GM18858 (cell line): ENCODE measurements around the gene GDAP2.
"Not testable (repeated sequence)": the region's sequence is repeated elsewhere in the genome, so short reads cannot be mapped to it uniquely, and the experiment has no call there.

Experiments
- ATAC-seq: cut with Tn5 transposase; IDR thresholded peaks from one replicate; pipeline ENCODE4 v1.9.1; 2021; ENCODE audit not compliant: unreplicated experiment

The GDAP2 gene, protein sequence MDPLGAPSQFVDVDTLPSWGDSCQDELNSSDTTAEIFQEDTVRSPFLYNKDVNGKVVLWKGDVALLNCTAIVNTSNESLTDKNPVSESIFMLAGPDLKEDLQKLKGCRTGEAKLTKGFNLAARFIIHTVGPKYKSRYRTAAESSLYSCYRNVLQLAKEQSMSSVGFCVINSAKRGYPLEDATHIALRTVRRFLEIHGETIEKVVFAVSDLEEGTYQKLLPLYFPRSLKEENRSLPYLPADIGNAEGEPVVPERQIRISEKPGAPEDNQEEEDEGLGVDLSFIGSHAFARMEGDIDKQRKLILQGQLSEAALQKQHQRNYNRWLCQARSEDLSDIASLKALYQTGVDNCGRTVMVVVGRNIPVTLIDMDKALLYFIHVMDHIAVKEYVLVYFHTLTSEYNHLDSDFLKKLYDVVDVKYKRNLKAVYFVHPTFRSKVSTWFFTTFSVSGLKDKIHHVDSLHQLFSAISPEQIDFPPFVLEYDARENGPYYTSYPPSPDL

DNA sequence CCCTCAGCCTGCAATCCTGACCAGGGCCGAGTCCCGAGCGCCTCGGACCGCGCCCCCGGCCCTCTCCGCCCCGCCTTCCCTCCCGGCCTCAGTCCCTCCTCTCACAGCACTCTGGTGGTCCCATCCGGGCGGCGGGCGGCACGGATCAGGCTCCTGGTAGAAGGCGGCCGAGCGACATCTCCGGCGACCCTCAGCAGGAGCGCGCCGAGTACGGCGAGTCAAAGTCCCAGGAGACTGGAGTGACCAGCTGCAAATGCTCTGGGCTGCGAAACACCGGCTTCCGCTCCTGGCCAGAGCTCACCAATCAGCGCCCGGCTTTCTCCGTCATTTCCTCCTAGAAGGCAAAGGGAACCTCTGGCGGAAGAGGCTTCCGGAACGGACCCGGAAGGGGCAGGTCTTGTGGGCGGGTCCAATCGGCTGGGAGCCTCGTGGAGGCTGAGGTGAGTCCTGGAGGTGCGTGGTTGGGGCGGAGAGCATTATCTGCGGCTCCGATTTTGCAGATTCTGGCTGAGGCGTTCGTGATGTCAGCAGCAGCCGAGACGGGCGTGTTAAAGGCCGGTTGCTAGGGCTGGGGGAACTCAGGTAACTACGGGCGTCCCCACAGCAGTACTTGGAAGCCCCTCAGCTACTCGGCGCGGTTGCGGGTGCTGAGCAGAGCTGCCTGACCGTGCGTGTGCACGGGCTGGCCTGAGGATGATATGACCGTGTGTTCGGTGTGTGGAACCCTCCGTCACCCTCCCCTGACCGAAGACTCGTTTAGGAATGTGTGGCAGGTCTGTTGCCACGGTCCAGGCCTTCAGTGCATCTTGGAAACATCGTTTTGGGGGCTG is at the start of gene GDAP2, which contains the start of gene WDR3:
TSS of gene GDAP2 (minus strand) at position 279 of the 830 bp plus-strand sequence. CDS start 9,264 bp downstream, outside the sequence.
TSS of gene WDR3 (plus strand) at position 397 of the 830 bp plus-strand sequence. CDS start 3,581 bp downstream, outside the sequence.
- peak; percentile 92 for ATAC-seq

DNA sequence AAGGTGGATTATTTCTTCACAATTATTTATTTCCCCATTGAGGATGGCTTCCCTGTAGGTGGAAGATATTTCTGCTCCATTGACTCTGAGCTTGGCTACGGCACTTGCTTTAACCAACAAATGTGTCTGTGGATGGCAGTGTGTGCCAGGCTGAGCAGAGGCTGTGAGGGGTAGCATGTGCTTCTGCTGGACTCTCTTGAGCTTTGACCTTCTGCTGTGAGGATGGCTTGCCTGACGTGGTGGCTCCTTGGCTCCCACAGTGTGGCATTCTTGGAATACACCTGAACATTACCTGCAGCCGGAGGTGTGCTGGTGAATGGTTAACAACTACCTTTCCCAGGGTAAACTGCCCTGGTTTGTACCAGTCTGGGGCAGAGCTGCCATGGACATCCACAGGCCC is 47.0 kb upstream of the GDAP2 start:
- no peak for ATAC-seq

DNA sequence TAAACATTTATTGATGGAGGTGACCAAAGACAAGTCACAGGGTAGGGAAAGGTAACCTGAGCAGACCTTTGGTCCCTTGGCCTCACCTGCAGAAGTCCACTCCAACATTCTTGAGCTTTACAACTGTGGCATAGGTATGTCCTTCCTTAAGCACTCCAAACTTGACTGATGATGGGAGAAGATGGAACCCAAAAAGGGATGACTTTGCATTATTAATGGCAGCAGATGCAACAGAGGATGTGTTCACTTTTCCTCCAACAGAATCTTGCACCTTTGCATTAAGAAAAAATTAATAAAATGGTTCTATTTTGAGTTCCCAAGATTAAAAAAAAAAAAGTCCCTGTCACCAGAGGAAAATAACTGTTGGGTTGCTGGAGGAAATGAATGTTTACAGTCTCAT is 42.4 kb upstream of the GDAP2 start:
- no peak for ATAC-seq

- ATAC-seq: no peak
These were observed 40.8 kb upstream of the GDAP2 start for GRCh38 chr1:117970252-117970651.

- ATAC-seq: no peak
These were observed 38.5 kb upstream of the GDAP2 start for GRCh38 chr1:117967881-117968280.

DNA sequence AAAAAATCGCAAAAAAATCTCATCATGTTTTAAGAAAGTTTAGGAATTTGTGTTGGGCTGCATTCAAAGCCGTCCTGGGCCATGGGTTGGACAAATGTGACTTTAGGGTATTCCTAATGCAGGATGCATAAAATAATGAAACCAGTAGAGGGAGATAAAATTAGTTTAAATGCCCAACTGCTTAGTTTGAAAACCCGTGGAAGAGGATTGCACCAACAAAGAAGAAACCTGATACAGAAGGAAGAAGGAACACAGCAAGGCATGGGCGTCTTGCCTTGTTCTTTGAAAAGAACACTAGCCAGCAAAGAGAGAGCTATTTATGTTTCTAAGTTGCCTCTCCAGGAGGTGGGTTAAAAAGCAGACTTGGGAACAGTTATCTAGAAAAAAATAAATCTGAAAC is 38.1 kb upstream of the GDAP2 start:
- ATAC-seq: no peak

DNA sequence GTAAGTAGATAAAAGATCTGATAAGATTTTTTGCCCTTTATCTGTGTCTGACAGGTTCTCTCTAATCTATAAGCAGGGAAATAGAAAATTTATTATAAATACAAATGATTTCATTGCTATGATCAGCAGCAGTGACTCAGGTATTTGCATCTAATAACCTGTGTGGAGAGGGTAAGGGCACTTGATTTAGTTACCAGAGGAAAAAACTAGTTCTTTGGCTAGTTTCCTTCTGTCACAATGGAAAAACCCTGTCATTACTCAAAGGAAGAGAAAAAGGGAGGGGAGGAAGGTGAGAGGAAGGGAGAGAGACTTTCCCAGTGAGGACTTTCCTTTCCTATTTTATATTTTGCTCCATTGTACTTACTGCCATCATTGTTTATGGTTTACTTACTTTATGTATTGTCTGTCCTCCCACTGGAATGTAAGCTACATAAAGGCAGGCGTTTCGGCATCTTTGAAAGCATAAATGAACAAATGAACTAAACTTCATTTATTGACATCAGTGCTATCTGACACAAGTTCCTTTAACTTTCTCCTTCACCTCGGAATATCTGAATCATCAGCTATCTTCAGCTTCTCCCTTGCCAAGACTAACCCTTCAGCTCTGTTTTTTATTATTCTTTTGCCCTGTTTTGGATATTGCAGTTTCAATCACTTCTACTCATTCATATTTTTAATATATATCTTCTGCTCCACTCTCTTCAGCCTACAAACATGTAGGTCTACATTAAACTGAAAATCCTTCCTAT is 35.0 kb upstream of the GDAP2 start:
- ATAC-seq: no peak

DNA sequence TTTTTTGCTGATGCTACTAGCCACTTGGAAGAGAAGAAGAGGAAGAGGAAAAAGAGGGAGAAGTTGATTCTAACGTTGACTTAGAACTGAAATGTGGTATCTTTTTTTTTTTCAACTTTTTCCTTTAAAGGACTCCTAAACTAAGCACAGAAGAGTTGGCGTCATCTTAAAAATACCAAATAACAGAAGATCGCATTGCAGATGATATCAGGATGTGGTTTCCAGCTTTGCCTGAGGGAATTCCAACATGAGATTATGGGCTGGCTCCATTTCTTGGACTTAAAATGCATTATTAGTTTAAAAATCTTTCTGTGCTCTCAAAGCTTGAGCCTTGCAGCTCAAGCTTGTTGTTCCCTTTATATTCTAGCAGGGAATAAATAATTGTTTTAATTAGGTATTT is 29.9 kb upstream of the GDAP2 start:
- no peak for ATAC-seq

DNA sequence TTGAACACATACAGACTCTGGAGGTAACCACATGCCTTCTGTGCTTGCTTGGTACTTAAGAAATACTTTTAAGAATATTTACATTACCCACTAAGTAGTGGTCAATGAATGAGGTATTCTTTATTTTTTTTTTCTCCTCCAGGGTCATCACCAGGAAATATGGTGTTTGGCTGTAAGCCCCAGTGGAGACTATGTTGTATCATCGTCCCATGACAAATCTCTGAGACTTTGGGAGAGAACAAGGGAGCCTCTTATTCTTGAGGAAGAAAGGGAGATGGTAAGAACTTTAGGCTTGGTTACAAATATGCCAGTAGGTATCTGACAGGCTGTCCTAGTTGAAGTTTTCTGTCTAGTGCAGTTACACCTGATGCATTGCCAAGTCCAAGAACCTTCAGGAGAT is 23.0 kb upstream of the GDAP2 start:
- ATAC-seq: no peak

DNA sequence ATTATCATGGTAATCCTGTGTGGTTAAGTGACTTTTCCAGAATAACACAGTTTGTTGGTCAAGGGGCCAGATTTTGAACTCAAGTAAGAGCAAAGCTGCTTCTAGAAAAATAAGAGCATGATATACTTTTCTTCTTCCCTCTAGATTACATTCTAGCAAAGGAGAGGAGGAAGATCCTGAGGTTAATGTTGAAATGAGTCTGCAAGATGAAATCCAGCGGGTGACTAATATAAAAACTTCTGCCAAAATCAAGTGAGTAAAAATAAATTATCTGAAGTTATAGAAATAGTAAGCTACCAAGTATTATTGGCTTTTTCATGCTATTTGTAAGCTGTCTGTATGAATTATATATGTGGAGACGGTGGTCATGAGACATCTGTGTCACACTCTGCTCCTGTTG is 12.9 kb upstream of the GDAP2 start:
- ATAC-seq: no peak

GRCh38 chr1:117933769-117934168 is 4.3 kb upstream of the GDAP2 start:
- ATAC-seq: no peak

DNA sequence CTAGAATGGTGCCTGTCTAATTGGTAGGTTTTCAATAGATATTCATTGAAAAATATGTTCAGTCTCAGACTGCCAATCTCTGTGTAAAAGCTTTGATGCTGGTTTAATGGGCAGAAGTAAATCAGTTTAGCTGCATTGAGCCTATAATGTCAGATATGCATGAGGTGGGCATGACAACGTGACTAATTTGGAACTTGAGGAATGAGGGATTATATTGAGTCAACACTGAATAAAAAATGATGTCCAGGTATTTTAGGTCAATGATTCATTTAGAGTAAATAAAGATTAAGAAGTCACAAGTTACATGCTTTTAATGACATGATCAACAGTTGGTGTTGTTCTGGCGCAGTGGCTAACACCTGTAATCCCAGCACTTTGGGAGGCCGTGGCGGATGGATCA is 3.2 kb upstream of the GDAP2 start:
- ATAC-seq: no peak

DNA sequence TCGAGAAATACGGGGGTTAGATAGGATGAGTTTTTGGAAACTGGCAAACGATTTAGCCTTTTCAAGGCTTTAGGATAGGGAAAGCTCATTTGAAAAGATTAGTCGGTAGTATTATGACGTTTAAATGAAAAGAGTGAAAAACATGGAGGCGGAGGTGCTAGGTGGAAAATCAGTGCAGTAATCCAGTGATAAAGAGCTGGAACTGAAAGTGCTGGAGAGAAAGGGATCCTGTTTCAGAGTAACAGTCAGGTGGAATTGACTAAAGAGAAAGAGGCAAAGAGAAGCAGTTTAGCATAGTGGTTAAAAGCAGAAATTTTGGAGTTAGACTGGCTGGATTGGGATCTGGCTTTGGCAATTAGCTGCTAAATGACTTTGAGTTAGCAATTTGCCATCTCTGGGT is 1.1 kb upstream of the GDAP2 start:
- no peak for ATAC-seq

- ATAC-seq: no peak
These were observed 689 bp upstream of the GDAP2 start for GRCh38 chr1:117930173-117930447.

DNA sequence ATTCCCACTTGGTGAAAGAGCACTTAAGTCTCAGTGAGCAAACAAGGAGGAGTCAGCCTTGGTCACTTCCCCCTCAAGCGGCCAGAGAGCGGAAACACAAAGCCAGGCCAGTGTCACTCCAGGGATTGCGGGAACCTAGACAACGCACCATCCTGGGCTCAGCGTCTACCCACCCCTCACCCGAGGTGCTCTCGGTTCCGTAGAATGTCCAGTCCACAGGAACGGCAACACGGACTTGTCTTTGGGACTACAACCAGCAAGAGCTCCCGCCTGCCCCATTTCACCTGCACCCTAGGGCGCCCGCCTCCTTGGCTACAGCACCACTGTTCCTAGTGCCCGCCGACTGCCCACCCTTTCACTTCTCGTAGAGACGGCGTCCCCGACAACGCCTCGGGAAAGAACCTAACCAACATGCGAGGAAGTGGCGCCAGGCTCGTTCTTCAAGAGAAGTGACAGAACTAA is 509 bp downstream of the GDAP2 start:
- ATAC-seq: peak; percentile 23

DNA sequence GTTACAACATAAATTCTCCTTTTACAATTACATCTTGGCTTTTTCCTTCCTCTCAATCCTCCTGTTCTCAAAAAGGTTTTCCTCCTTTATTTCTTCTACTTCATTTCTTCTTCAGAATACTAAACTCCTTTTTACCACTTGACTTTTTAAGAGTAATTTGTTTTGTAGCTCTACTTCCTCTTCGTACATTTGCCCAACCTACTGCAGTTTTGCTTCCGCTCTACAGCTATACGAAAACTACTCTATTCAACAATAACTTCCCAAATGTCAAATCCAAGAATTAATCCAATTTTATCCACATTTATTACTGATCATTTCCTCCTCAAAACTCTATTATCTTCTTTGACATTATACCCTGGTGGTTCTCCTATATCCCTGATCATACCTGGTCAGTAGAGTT is 3.4 kb downstream of the GDAP2 start:
- no peak for ATAC-seq

DNA sequence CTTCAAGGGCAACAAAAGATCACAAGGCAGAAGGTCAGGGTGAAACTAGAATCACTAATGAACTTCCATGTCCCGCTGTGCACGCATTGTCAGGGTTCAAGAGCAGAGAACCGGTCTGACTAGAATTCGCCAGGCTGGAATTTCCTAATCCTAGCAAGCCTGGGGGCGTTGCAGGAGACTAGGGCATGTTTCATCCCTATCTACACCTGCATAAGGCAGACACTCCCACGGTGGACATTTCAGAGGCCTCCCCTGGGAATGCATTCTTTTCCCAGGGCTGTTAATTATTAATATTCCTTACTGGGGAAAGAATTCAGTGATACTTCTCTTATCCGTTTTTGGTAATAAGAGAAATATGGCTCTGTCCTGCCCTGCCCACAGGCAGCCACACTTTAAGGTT is 6.7 kb downstream of the GDAP2 start:
- not testable (repeated sequence) for ATAC-seq

- ATAC-seq: no peak
These were observed 7.4 kb downstream of the GDAP2 start for GRCh38 chr1:117921991-117922390.

GRCh38 chr1:117919376-117919775 is 10.0 kb downstream of the GDAP2 start:
- ATAC-seq: no peak

DNA sequence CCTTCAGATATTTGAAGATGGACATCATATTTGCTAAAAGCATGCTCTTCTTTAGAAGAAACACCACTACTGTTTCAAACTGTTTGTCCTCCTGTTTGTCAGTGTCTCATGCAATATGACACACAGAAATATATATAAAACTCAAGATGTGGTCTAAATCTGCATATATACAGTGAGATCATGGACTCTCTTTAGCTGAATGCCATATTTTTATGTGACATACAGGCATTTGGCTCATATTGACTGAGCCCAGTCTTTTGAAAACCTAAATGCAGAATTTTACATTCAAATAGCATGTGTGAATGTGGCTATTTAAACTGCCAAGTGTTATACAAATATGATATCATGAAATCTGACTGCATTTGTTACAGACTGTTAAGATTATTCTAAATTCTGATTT is 18.4 kb downstream of the GDAP2 start:
- no peak for ATAC-seq

GRCh38 chr1:117905019-117905418 is 24.4 kb downstream of the GDAP2 start:
- no peak for ATAC-seq
